Measurements from ENCODE around the gene ARHGAP4. TPM values are rescaled to one million over a fixed set of nuclear protein-coding genes. Genes with fewer than 3 reads are reported as not detected.

Gene ARHGAP4
- total RNA-seq, 1 donor from 2014 or later: 49.4 TPM

- no peak for DNase-seq (ENCODE audit: low spot score)
These were observed 19.7 kb downstream of the ARHGAP4 start for GRCh38 chrX:153906126-153906917.

GRCh38 chrX:153905481-153906095 is 20.5 kb downstream of the ARHGAP4 start:
- DNase-seq (ENCODE audit: low spot score): no peak

GRCh38 chrX:153903991-153904957 is 21.8 kb downstream of the ARHGAP4 start, which contains the start of gene AVPR2:
AVPR2 (plus strand) TSS chrX:153904673; CDS start chrX:153905146, 473 bp downstream.
- DNase-seq (ENCODE audit: low spot score): peak; percentile 45

- DNase-seq (ENCODE audit: low spot score): peak; percentile 48
These were observed 22.7 kb downstream of the ARHGAP4 start for GRCh38 chrX:153903238-153903980.

- DNase-seq (ENCODE audit: low spot score): no peak
These were observed 23.7 kb downstream of the ARHGAP4 start for GRCh38 chrX:153902385-153902784.

GRCh38 chrX:153901753-153902140 is 24.3 kb downstream of the ARHGAP4 start:
- DNase-seq (ENCODE audit: low spot score): no peak

GRCh38 chrX:153900831-153901752 is 25.0 kb downstream of the ARHGAP4 start:
- peak; percentile 86 for DNase-seq (ENCODE audit: low spot score)

GRCh38 chrX:153897899-153898298 is 28.2 kb downstream of the ARHGAP4 start:
- DNase-seq (ENCODE audit: low spot score): no peak

GRCh38 chrX:153889123-153889522 is 36.9 kb downstream of the ARHGAP4 start:
- DNase-seq (ENCODE audit: low spot score): no peak

- DNase-seq (ENCODE audit: low spot score): no peak
These were observed 37.7 kb downstream of the ARHGAP4 start for GRCh38 chrX:153888344-153888743.

- no peak for DNase-seq (ENCODE audit: low spot score)
These were observed 38.7 kb downstream of the ARHGAP4 start for GRCh38 chrX:153887385-153887784.

- DNase-seq (ENCODE audit: low spot score): no peak
These were observed 39.1 kb downstream of the ARHGAP4 start for GRCh38 chrX:153886915-153887314.

GRCh38 chrX:153885968-153886903 is 39.8 kb downstream of the ARHGAP4 start, which contains the start of gene L1CAM:
L1CAM (minus strand) TSS chrX:153886173; CDS start chrX:153875836, 10,337 bp downstream.
- DNase-seq (ENCODE audit: low spot score): no peak

GRCh38 chrX:153885208-153885787 is 40.8 kb downstream of the ARHGAP4 start:
- DNase-seq (ENCODE audit: low spot score): no peak

- no peak for DNase-seq (ENCODE audit: low spot score)
These were observed 41.5 kb downstream of the ARHGAP4 start for GRCh38 chrX:153884590-153884989.

GRCh38 chrX:153884136-153884535 is 41.9 kb downstream of the ARHGAP4 start:
- no peak for DNase-seq (ENCODE audit: low spot score)

GRCh38 chrX:153883163-153883843 is 42.8 kb downstream of the ARHGAP4 start:
- DNase-seq (ENCODE audit: low spot score): no peak

- no peak for DNase-seq (ENCODE audit: low spot score)
These were observed 43.5 kb downstream of the ARHGAP4 start for GRCh38 chrX:153882557-153882956.

All from umbilical cord (tissue), 2 donors.